Measurements from ENCODE around the gene LY86. TPM values are rescaled to one million over a fixed set of nuclear protein-coding genes. Genes with fewer than 3 reads are reported as not detected.

The LY86 gene
- total RNA-seq, 1 experiment from 2014 or later, result not detected

- Mint-ChIP-seq H3K4me1 (peaks cover 7 to 11% of the 10 kb centered on the region in 2 experiments), H3K4me3 (no peak overlapping the region), H3K9me3 (peaks cover 3 to 8% of the 10 kb centered on the region in 2 experiments; a peak in 3 of 5 replicates), H3K27ac (no peak overlapping the region), H3K27me3 (ENCODE audit: low read depth) (peaks cover 13% of the 10 kb centered on the region), H3K36me3 (ENCODE audit: insufficient read depth in 1 of 3, low read depth in 3 of 3) (no peaks in the 10 kb centered on the region; a peak in 1 of 7 replicates)
- Histone ChIP-seq H4K91ac (ENCODE audit: insufficient read length, low read depth, low read length) (no peak overlapping the region), H3K18ac (ENCODE audit: insufficient read length, low read depth, low read length) (no peak overlapping the region), H2AK5ac (ENCODE audit: insufficient read length, low read length) (no peak overlapping the region), H2AFZ (ENCODE audit: low read length) (no peak overlapping the region), H2BK20ac (ENCODE audit: low read depth, low read length, poor library complexity, severe bottlenecking) (no peak overlapping the region), H3K56ac (ENCODE audit: insufficient read length, low read depth, low read length) (no peak overlapping the region), H3K4ac (ENCODE audit: low read depth, low read length) (no peak overlapping the region), H3T11ph (ENCODE audit: low read length) (no peak overlapping the region), H4K8ac (replicated peaks; ENCODE audit: insufficient read length, low read depth, low read length) (no peak overlapping the region), H4K20me1 (ENCODE audit: control insufficient read depth, insufficient read depth, insufficient read length) (no peaks in the 10 kb centered on the region), H3K27ac (ENCODE audit: insufficient read length, low read depth, low read length) (no peak overlapping the region), H3K79me2 (ENCODE audit: insufficient read depth, low read length) (no peaks in the 10 kb centered on the region), H3K23me2 (ENCODE audit: insufficient read length, low read depth, low read length, poor library complexity, severe bottlenecking) (no peaks in the 10 kb centered on the region), H3K4me1 (ENCODE audit: insufficient read depth, low read length) (no peaks in the 10 kb centered on the region), H3K9ac (ENCODE audit: extremely low read depth, insufficient read length, low read length) (no peak overlapping the region), H2BK12ac (ENCODE audit: insufficient read length, low read depth, low read length) (no peak overlapping the region), H3K14ac (ENCODE audit: insufficient read depth, low read length) (no peak overlapping the region), H3K23ac (ENCODE audit: insufficient read length, low read depth, low read length) (no peak overlapping the region), H3K9me3 (ENCODE audit: control insufficient read depth, low read depth, low read length) (no peaks in the 10 kb centered on the region), H2BK120ac (ENCODE audit: low read depth, low read length, poor library complexity, severe bottlenecking) (no peak overlapping the region), H3K79me1 (ENCODE audit: insufficient read depth, low read depth, low read length, poor library complexity, severe bottlenecking) (no peaks in the 10 kb centered on the region), H4K5ac (ENCODE audit: insufficient read length, low read depth, low read length) (no peak overlapping the region), H3K4me2 (ENCODE audit: insufficient read depth, insufficient read length, low read length) (no peak overlapping the region), H2BK5ac (ENCODE audit: insufficient read length, low read length) (no peak overlapping the region), H3K27me3 (ENCODE audit: insufficient read depth, low read length) (no peaks in the 10 kb centered on the region), H2BK15ac (ENCODE audit: low read depth, low read length) (no peak overlapping the region)
- no CpG with 5 or more reads among the region's 9 CpGs for WGBS (ENCODE audit: extremely low coverage, insufficient read length, low lambda C conversion rate)
- no peak for DNase-seq
- TF ChIP-seq, protein P1, sequence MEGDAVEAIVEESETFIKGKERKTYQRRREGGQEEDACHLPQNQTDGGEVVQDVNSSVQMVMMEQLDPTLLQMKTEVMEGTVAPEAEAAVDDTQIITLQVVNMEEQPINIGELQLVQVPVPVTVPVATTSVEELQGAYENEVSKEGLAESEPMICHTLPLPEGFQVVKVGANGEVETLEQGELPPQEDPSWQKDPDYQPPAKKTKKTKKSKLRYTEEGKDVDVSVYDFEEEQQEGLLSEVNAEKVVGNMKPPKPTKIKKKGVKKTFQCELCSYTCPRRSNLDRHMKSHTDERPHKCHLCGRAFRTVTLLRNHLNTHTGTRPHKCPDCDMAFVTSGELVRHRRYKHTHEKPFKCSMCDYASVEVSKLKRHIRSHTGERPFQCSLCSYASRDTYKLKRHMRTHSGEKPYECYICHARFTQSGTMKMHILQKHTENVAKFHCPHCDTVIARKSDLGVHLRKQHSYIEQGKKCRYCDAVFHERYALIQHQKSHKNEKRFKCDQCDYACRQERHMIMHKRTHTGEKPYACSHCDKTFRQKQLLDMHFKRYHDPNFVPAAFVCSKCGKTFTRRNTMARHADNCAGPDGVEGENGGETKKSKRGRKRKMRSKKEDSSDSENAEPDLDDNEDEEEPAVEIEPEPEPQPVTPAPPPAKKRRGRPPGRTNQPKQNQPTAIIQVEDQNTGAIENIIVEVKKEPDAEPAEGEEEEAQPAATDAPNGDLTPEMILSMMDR (conservative IDR thresholded peaks at IDR 0.05), result no peak
These were observed 72.7 kb downstream of the LY86 start for GRCh38 chr6:6661191-6661590.

Data from H9 (cell line).